Colonic mucosa (tissue), 4 donors: ENCODE results near the gene IGF2. TPM values are rescaled to one million over a fixed set of nuclear protein-coding genes. Genes with fewer than 3 reads are reported as not detected.

Source experiments
- DNase-seq: peaks from one replicate; pipeline ENCODE4 v3.0.0-alpha.2; 2020
- H3K27ac ChIP-seq: fragments of 200-600 bp; one replicate; pipeline ENCODE4 v1.8.0; 2021
- H3K27me3 ChIP-seq: fragments of 200-600 bp; one replicate; pipeline ENCODE4 v1.8.0; 2021
- H3K36me3 ChIP-seq: fragments of 200-600 bp; one replicate; pipeline ENCODE4 v1.8.0; 2021
- H3K4me1 ChIP-seq: fragments of 200-600 bp; one replicate; pipeline ENCODE4 v1.8.0; 2021; ENCODE audit warnings: mild to moderate bottlenecking
- H3K4me3 ChIP-seq: fragments of 200-600 bp; one replicate; pipeline ENCODE4 v1.8.0; 2021
- H3K9ac ChIP-seq, 2 donors: one replicate each; pipeline ENCODE4 v1.7.0; 2013; ENCODE audit warnings: control low read depth in 2 of 2, low read depth in 2 of 2, low read length in 2 of 2
- H3K9me3 ChIP-seq: fragments of 200-600 bp; one replicate; pipeline ENCODE4 v1.8.0; 2021
- CTCF ChIP-seq: fragments of 200-600 bp; IDR thresholded peaks from one replicate; pipeline ENCODE4 v1.8.0; 2022; ENCODE audit warnings: antibody characterized with exemption, mild to moderate bottlenecking
- intact Hi-C: fragments of 100-400 bp; cut with DNase I; formaldehyde crosslinking; loops from one replicate; pipeline ENCODE4 v1.14.1; 2022
- total RNA-seq, 2 donors: library from RNA; stranded (reverse); fragmentation: NEBNext Ultra II Directional in 1 of 2; extraction: Animal tissue kit (Norgen Biotek cat#: 25700) in 1 of 2; gene quantifications; one replicate each; pipeline ENCODE4 v1.2.1, GENCODE V29; 2021
- donor health status: healthy.
- donor health status: DM: no; HTN: no; CAD: no.
- donor health status: DM: no; HTN: no; CAD: no.

The IGF2 gene
- total RNA-seq, 2 donors from 2014 or later: 4.1 to 9.2 TPM

GRCh38 chr11:2121227-2122130 lies 17.7 kb downstream of the IGF2 start:
- Histone ChIP-seq H3K4me1 (no peaks in the 10 kb centered on the region), H3K36me3 (no peaks in the 10 kb centered on the region), H3K27me3 (no peaks in the 10 kb centered on the region), H3K9ac (no peak overlapping the region), H3K4me3 (no peak overlapping the region), H3K27ac (no peak overlapping the region), H3K9me3 (no peaks in the 10 kb centered on the region)
- intact Hi-C loops: no loop called here
- DNase-seq: no peak
- TF ChIP-seq CTCF: no peak

- H3K9me3 ChIP-seq: no peaks in the 10 kb centered on the region
- intact Hi-C loops: no loop called here
- H3K9ac ChIP-seq: no peak overlapping the region
- no peaks in the 10 kb centered on the region for H3K4me1 ChIP-seq
- no peak overlapping the region for H3K4me3 ChIP-seq
- no peaks in the 10 kb centered on the region for H3K36me3 ChIP-seq
- H3K27ac ChIP-seq: no peak overlapping the region
- TF ChIP-seq CTCF: no peak
- H3K27me3 ChIP-seq: no peaks in the 10 kb centered on the region
- no peak for DNase-seq
Observed at GRCh38 chr11:2120359-2121100, 18.7 kb downstream of the IGF2 start.

GRCh38 chr11:2118677-2119076 lies 20.5 kb downstream of the IGF2 start:
- TF ChIP-seq CTCF: no peak
- H3K4me3 ChIP-seq: no peak overlapping the region
- no peak for DNase-seq
- H3K9me3 ChIP-seq: no peaks in the 10 kb centered on the region
- no peak overlapping the region for H3K9ac ChIP-seq
- H3K4me1 ChIP-seq: no peaks in the 10 kb centered on the region
- H3K36me3 ChIP-seq: no peaks in the 10 kb centered on the region
- intact Hi-C loops: no loop called here
- H3K27ac ChIP-seq: no peak overlapping the region
- H3K27me3 ChIP-seq: no peaks in the 10 kb centered on the region

- H3K9me3 ChIP-seq: no peaks in the 10 kb centered on the region
- H3K36me3 ChIP-seq: no peaks in the 10 kb centered on the region
- H3K4me3 ChIP-seq: no peak overlapping the region
- TF ChIP-seq CTCF: no peak
- H3K27ac ChIP-seq: no peak overlapping the region
- no peak for DNase-seq
- no peaks in the 10 kb centered on the region for H3K27me3 ChIP-seq
- no peaks in the 10 kb centered on the region for H3K4me1 ChIP-seq
- intact Hi-C loops: no loop called here
- H3K9ac ChIP-seq: no peak overlapping the region
Observed at GRCh38 chr11:2116680-2117079, 22.5 kb downstream of the IGF2 start.

GRCh38 chr11:2115308-2115707 lies 23.9 kb downstream of the IGF2 start:
- Histone ChIP-seq H3K4me1 (no peaks in the 10 kb centered on the region), H3K27me3 (no peaks in the 10 kb centered on the region), H3K36me3 (no peaks in the 10 kb centered on the region), H3K4me3 (no peak overlapping the region), H3K9me3 (no peaks in the 10 kb centered on the region), H3K27ac (no peak overlapping the region), H3K9ac (no peak overlapping the region)
- intact Hi-C loops: no loop called here
- no peak for DNase-seq
- no peak for TF ChIP-seq CTCF
